HEK293 (cell line): Measurements from ENCODE around the gene MELTF.

Source experiments
- CTCF ChIA-PET: fragments of 350-600 bp; formaldehyde crosslinking; extraction: SDS; loops from one replicate; lab custom pipeline; 2021; ENCODE audit warnings: antibody characterized with exemption; lab: Yijun Ruan, JAX
- POLR2A ChIA-PET: fragments of 300-600 bp; formaldehyde crosslinking; extraction: SDS; loops from one replicate; lab custom pipeline; 2020; ENCODE audit warnings: antibody characterized with exemption, inconsistent platforms; lab: Yijun Ruan, JAX
- H3K27ac ChIP-seq: fragments of 200-500 bp; sonication (Bioruptor generic); 2 replicates; pipeline ENCODE4 v1.5.1; 2014; ENCODE audit warnings: low read depth, low read length, control low read depth, inconsistent platforms; ENCODE audit errors: extremely low read depth
- H3K36me3 ChIP-seq, 2 experiments: fragments of 200-500 bp in 1 of 2; sonication (Bioruptor generic) in 1 of 2; 1 replicate in 1 of 2; 2 replicates in 1 of 2; pipeline ENCODE4 v1.5.1; 2014 to 2017; ENCODE audit warnings: inconsistent platforms in 2 of 2, low read length in 2 of 2; ENCODE audit not compliant: control insufficient read depth in 2 of 2, insufficient read depth in 1 of 2
- H3K4me1 ChIP-seq: fragments of 200-500 bp; sonication (Bioruptor generic); 2 replicates; pipeline ENCODE4 v1.5.1; 2014; ENCODE audit warnings: mild to moderate bottlenecking, low read length, inconsistent platforms; ENCODE audit not compliant: control insufficient read depth, insufficient read depth
- H3K4me3 ChIP-seq: 2 replicates; pipeline ENCODE4 v1.5.1; 2011; ENCODE audit warnings: low read depth, mild to moderate bottlenecking, control low read depth, low read length, moderate library complexity
- H3K9me3 ChIP-seq: fragments of 200-500 bp; sonication (Bioruptor generic); 2 replicates; pipeline ENCODE4 v1.5.1; 2014; ENCODE audit warnings: low read depth, low read length, inconsistent platforms; ENCODE audit not compliant: control insufficient read depth, insufficient read depth
- BCL11B ChIP-seq: fragments of 450-650 bp; formaldehyde crosslinking; IDR thresholded peaks from 2 replicates; pipeline ENCODE4 v1.5.1; 2016; ENCODE audit warnings: low read depth, missing biosample characterization, missing genetic modification characterization
- GFI1B ChIP-seq: fragments of 450-650 bp; formaldehyde crosslinking; IDR thresholded peaks from 2 replicates; pipeline ENCODE4 v1.5.1; 2016; ENCODE audit warnings: missing biosample characterization, missing genetic modification characterization
- HOXA7 ChIP-seq: sonication (generic); formaldehyde crosslinking; IDR thresholded peaks from 2 replicates; pipeline ENCODE4 v1.8.1; 2022; ENCODE audit warnings: missing genetic modification reagents, borderline replicate concordance
- KLF10 ChIP-seq: fragments of 450-650 bp; IDR thresholded peaks from 2 replicates; pipeline ENCODE4 v1.5.1; 2018; ENCODE audit warnings: missing biosample characterization, mild to moderate bottlenecking, missing genetic modification characterization
- PRDM1 ChIP-seq: fragments of 450-650 bp; formaldehyde crosslinking; IDR thresholded peaks from 2 replicates; pipeline ENCODE4; 2016; ENCODE audit warnings: missing biosample characterization, missing genetic modification characterization
- SP3 ChIP-seq: fragments of 450-650 bp; formaldehyde crosslinking; IDR thresholded peaks from 2 replicates; pipeline ENCODE4 v1.5.1; 2016; ENCODE audit warnings: missing biosample characterization, missing genetic modification characterization
- WT1 ChIP-seq: fragments of 450-650 bp; formaldehyde crosslinking; IDR thresholded peaks from 2 replicates; pipeline ENCODE4 v1.5.1; 2016; ENCODE audit warnings: missing biosample characterization, missing genetic modification characterization
- YY1 ChIP-seq: fragments of 450-650 bp; formaldehyde crosslinking; IDR thresholded peaks from 2 replicates; pipeline ENCODE4 v1.5.1; 2018; ENCODE audit warnings: missing biosample characterization, missing genetic modification characterization
- YY2 ChIP-seq: fragments of 450-650 bp; formaldehyde crosslinking; IDR thresholded peaks from 2 replicates; pipeline ENCODE4 v1.5.1; 2016; ENCODE audit warnings: missing biosample characterization, missing genetic modification characterization
- ZBTB10 ChIP-seq: fragments of 450-650 bp; formaldehyde crosslinking; IDR thresholded peaks from 2 replicates; pipeline ENCODE4 v1.5.1; 2016; ENCODE audit warnings: missing biosample characterization, missing genetic modification characterization
- ZBTB17 ChIP-seq: fragments of 450-650 bp; formaldehyde crosslinking; IDR thresholded peaks from 2 replicates; pipeline ENCODE4 v1.5.1; 2016; ENCODE audit warnings: missing biosample characterization, missing genetic modification characterization
- ZFP37 ChIP-seq: fragments of 450-650 bp; formaldehyde crosslinking; IDR thresholded peaks from 2 replicates; pipeline ENCODE4 v1.5.1; 2016; ENCODE audit warnings: missing biosample characterization, missing genetic modification characterization
- ZFP41 ChIP-seq: fragments of 450-650 bp; formaldehyde crosslinking; IDR thresholded peaks from 2 replicates; pipeline ENCODE4 v1.5.1; 2016; ENCODE audit warnings: missing biosample characterization, missing genetic modification characterization, borderline replicate concordance
- ZNF146 ChIP-seq: fragments of 450-650 bp; formaldehyde crosslinking; IDR thresholded peaks from 2 replicates; pipeline ENCODE4 v1.5.1; 2016; ENCODE audit warnings: missing biosample characterization, missing genetic modification characterization
- ZNF202 ChIP-seq: fragments of 450-650 bp; formaldehyde crosslinking; IDR thresholded peaks from 2 replicates; pipeline ENCODE4 v1.5.1; 2016; ENCODE audit warnings: missing biosample characterization, missing genetic modification characterization, borderline replicate concordance
- ZNF239 ChIP-seq: fragments of 450-650 bp; formaldehyde crosslinking; IDR thresholded peaks from 2 replicates; pipeline ENCODE4 v1.5.1; 2016; ENCODE audit warnings: missing biosample characterization, missing genetic modification characterization
- ZNF24 ChIP-seq: fragments of 450-650 bp; formaldehyde crosslinking; IDR thresholded peaks from 2 replicates; pipeline ENCODE4 v1.5.1; 2016; ENCODE audit warnings: missing biosample characterization, missing genetic modification characterization
- ZNF274 ChIP-seq, 2 experiments: fragments of 200-500 bp in 1 of 2; fragments of 450-650 bp in 1 of 2; sonication (Bioruptor generic) in 1 of 2; formaldehyde crosslinking in 1 of 2; IDR thresholded peaks; 2 replicates each; pipeline versions ENCODE4 v1.5.1 to v1.6.1; 2014 to 2016; ENCODE audit warnings: borderline replicate concordance in 1 of 2, inconsistent platforms in 1 of 2, low read length in 1 of 2, missing biosample characterization in 1 of 2, missing genetic modification characterization in 1 of 2
- ZNF768 ChIP-seq: fragments of 450-650 bp; formaldehyde crosslinking; IDR thresholded peaks from 2 replicates; pipeline ENCODE4 v1.5.1; 2018; ENCODE audit warnings: missing biosample characterization, mild to moderate bottlenecking, missing genetic modification characterization
- ZNF791 ChIP-seq: fragments of 450-650 bp; formaldehyde crosslinking; IDR thresholded peaks from 2 replicates; pipeline ENCODE4 v1.5.1; 2016; ENCODE audit warnings: missing biosample characterization, missing genetic modification characterization
- ZNF843 ChIP-seq: fragments of 450-650 bp; formaldehyde crosslinking; IDR thresholded peaks from 2 replicates; pipeline ENCODE4 v1.5.1; 2016; ENCODE audit warnings: missing biosample characterization, missing genetic modification characterization
- ZXDB ChIP-seq: fragments of 450-650 bp; formaldehyde crosslinking; IDR thresholded peaks from 2 replicates; pipeline ENCODE4 v1.5.1; 2016; ENCODE audit warnings: missing biosample characterization, missing genetic modification characterization
- TF ChIP-seq, protein P1 (sequence below): fragments of 450-650 bp; formaldehyde crosslinking; IDR thresholded peaks from 2 replicates; pipeline ENCODE4 v1.5.1; 2016; ENCODE audit warnings: missing biosample characterization, missing genetic modification characterization
- TF ChIP-seq, protein P2 (sequence below): fragments of 450-650 bp; formaldehyde crosslinking; IDR thresholded peaks from 2 replicates; pipeline ENCODE4 v1.5.1; 2016; ENCODE audit warnings: missing biosample characterization, missing genetic modification characterization, low read depth
- TF ChIP-seq, protein P3 (sequence below): fragments of 450-650 bp; formaldehyde crosslinking; optimal IDR thresholded peaks from 2 replicates; pipeline ENCODE3; 2016; ENCODE audit warnings: missing biosample characterization, mild to moderate bottlenecking, missing genetic modification characterization

MELTF gene

DNA sequence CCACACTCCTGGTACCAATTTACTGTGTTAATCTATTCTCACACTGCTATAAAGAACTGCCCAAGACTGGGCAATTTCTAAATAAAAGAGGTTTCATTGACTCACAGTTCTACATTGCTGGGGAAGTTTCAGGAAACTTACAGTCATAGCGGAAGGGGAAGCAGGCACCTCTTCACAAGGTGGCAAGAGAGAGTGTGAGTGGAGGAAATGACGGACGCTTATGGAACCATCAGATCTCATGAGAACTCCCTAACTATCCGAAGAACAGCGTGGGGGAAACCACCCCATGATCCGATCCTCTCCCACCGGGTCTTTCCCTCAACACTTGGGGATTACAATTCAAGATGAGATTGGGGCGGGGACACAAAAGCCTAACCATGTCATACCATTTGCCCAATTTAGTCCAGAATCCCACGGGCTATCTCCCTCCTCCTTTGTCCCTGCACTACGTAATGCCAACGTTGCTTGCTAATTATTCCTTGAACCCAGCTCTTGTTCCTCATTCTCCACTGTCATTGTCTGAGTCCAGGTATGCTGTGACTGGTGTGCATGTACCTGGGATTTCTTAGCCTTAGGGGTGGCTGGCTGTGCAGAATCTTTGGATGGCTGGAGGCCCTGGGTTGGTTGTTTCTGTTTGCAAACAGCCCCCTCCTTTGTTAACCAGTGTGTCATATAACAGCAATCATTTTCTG is 64.4 kb downstream of the MELTF start:
- H3K36me3 ChIP-seq = no peaks in the 10 kb centered on the region
- ChIA-PET POLR2A (no interaction called here), CTCF (no interaction called here)
- TF ChIP-seq BCL11B (tag by site-specific recombination) (no peak), ZNF768 (tag by site-specific recombination) (no peak), YY1 (tag by site-specific recombination) (no peak), ZNF274 (IDR thresholded peaks at IDR 0.05; ENCODE audit: low read length) (no peak), ZNF274 (tag by site-specific recombination; IDR thresholded peaks at IDR 0.05; ENCODE audit: borderline replicate concordance) (no peak), ZBTB17 (no peak), HOXA7 (CRISPR knock-in tag) (no peak), YY2 (tag by site-specific recombination) (no peak), GFI1B (no peak), ZNF202 (tag by site-specific recombination) (no peak), ZNF24 (tag by site-specific recombination) (no peak), ZXDB (tag by site-specific recombination) (no peak), ZNF791 (tag by site-specific recombination) (no peak), ZNF146 (tag by site-specific recombination) (no peak)
- TF ChIP-seq, protein P1, sequence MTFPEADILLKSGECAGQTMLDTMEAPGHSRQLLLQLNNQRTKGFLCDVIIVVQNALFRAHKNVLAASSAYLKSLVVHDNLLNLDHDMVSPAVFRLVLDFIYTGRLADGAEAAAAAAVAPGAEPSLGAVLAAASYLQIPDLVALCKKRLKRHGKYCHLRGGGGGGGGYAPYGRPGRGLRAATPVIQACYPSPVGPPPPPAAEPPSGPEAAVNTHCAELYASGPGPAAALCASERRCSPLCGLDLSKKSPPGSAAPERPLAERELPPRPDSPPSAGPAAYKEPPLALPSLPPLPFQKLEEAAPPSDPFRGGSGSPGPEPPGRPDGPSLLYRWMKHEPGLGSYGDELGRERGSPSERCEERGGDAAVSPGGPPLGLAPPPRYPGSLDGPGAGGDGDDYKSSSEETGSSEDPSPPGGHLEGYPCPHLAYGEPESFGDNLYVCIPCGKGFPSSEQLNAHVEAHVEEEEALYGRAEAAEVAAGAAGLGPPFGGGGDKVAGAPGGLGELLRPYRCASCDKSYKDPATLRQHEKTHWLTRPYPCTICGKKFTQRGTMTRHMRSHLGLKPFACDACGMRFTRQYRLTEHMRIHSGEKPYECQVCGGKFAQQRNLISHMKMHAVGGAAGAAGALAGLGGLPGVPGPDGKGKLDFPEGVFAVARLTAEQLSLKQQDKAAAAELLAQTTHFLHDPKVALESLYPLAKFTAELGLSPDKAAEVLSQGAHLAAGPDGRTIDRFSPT (tag by site-specific recombination) = no peak
- TF ChIP-seq, protein P2, sequence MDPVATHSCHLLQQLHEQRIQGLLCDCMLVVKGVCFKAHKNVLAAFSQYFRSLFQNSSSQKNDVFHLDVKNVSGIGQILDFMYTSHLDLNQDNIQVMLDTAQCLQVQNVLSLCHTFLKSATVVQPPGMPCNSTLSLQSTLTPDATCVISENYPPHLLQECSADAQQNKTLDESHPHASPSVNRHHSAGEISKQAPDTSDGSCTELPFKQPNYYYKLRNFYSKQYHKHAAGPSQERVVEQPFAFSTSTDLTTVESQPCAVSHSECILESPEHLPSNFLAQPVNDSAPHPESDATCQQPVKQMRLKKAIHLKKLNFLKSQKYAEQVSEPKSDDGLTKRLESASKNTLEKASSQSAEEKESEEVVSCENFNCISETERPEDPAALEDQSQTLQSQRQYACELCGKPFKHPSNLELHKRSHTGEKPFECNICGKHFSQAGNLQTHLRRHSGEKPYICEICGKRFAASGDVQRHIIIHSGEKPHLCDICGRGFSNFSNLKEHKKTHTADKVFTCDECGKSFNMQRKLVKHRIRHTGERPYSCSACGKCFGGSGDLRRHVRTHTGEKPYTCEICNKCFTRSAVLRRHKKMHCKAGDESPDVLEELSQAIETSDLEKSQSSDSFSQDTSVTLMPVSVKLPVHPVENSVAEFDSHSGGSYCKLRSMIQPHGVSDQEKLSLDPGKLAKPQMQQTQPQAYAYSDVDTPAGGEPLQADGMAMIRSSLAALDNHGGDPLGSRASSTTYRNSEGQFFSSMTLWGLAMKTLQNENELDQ = no peak
- H3K9me3 ChIP-seq = no peaks in the 10 kb centered on the region
- H3K4me1 ChIP-seq = no peaks in the 10 kb centered on the region
- no peak overlapping the region for H3K4me3 ChIP-seq
- H3K27ac ChIP-seq = no peak overlapping the region

DNA sequence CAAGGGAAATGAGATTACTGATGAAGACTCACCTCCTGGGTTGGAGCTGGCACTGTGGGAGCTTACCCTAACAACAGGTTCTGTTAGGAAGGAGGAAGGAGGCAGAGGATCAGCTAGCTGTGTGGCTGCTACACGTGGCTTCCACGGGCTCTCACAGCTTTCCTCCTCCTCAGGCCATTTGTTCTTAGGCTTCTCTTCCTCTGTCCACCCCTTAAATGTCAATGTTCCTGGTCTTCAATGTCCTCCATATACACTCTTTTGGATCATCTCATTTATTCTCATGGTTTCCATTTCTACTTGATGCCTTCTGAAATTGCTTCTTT is 66.0 kb downstream of the MELTF start:
- POLR2A ChIA-PET = no interaction called here

GRCh38 chr3:196962930-196963630 is 66.5 kb downstream of the MELTF start:
- ChIA-PET POLR2A (no interaction called here), CTCF (no interaction called here)
- Histone ChIP-seq H3K9me3 (no peaks in the 10 kb centered on the region), H3K4me3 (no peak overlapping the region), H3K36me3 (no peaks in the 10 kb centered on the region), H3K27ac (no peak overlapping the region), H3K4me1 (no peaks in the 10 kb centered on the region)
- no peak for TF ChIP-seq ZBTB10 (tag by site-specific recombination)
- no peak for TF ChIP-seq KLF10 (tag by site-specific recombination)
- no peak for TF ChIP-seq ZFP37
- TF ChIP-seq WT1 (tag by site-specific recombination) = no peak
- TF ChIP-seq SP3 (tag by site-specific recombination) = no peak
- TF ChIP-seq ZNF843 = no peak
- TF ChIP-seq, protein P3, sequence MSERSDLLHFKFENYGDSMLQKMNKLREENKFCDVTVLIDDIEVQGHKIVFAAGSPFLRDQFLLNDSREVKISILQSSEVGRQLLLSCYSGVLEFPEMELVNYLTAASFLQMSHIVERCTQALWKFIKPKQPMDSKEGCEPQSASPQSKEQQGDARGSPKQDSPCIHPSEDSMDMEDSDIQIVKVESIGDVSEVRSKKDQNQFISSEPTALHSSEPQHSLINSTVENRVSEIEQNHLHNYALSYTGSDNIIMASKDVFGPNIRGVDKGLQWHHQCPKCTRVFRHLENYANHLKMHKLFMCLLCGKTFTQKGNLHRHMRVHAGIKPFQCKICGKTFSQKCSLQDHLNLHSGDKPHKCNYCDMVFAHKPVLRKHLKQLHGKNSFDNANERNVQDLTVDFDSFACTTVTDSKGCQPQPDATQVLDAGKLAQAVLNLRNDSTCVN = no peak
- no peak for TF ChIP-seq PRDM1

More for the DNA sequence above, 66.0 kb downstream of the MELTF start:
- H3K27ac ChIP-seq = no peak overlapping the region
- H3K9me3 ChIP-seq = no peaks in the 10 kb centered on the region
- no peak for TF ChIP-seq ZFP41
- no peak for TF ChIP-seq ZNF239 (tag by site-specific recombination)
- no peaks in the 10 kb centered on the region for H3K4me1 ChIP-seq
- CTCF ChIA-PET = no interaction called here
- H3K36me3 ChIP-seq = no peaks in the 10 kb centered on the region
- no peak overlapping the region for H3K4me3 ChIP-seq
